ENCODE results near the gene ARAP2.

The ARAP2 gene

DNA sequence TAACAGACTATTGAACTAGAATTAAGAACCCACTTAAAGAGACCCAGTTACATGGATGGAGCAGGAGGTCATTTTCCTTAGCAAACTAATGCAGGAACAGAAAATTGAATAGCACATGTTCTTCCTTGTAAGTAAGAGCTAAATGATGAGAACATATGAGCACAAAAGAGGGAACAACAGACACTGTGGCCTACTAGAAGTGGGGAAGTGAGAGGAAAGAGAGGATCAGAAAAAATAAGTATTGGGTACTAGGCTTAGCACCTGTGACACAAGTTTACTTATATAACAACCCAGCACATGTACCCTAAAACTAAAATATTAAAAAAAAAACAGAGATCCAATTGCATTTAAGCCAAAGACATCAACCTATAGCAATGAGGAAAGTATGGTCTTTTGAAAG, 26.2 kb downstream of the ARAP2 start:
- DNase-seq, result no peak

DNA sequence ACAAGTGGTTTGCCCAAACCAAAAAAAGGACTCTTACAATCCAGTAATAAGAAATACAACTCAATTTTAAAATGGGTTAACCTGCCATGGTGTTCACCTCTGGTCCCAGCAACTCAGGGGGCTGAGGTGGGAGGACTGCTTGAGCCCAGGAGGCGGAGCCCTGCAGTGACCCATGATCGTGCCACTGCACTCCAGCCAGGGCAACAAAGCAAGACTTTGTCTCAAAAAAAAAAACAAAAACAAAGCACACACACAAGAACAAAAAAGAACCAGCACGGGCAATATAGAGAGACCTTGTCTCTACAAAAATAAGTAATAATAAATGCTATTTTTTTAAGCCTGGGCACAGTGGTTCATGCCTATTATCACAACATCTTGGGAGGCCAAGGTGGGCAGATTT, 28.7 kb downstream of the ARAP2 start:
- DNase-seq, result no peak

DNA sequence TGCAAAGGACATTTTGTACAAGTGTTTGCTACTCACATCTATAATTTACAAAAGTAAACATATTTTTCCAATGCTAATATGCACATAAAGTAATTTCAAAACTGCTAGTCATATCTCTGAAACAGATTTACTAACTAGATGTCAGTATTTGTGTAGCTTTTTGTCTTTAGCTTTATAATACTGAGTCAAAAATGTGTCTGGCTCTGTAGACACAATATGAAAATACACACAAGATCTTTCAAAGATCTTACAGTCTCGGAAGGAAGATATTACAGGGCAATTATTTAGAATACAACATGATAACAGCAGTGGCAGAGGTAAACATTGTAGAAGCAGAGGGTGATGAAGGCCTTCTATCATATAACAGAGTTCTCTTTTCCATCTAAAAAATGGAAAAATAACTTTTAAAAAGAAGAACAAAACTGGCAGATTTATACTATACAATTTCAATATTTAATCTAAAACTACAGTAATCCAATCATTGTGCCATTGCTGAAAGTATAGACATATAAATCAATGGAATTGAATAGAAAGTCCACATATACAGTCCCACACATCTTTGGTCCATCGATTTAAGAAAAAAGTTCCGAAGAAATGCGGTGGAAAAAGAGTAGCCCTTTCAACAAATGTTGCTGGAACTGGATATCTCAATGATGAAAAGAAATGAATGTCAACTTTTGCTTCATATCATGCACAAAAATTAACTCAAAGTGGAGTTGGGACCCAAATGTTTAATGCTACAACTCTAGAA, 29.4 kb downstream of the ARAP2 start:
- DNase-seq, result no peak

DNA sequence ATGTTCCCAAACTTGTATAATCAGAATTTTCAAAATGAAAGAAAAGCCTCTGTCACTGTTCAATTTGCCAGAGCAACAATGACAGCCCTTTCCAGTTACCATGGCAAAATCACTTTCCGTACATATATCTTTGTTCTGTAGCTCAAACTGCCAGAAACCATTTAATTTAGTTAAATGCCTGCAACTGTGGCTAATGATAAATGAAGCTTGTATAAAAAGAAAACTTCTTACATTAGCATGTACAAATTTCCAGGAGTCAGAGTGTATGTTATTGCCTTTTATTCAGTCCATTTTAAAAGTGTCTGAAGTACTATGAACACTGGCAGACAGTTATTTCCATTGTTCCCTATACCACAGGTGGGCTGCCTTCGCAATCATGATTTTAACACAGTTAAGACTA, 30.3 kb downstream of the ARAP2 start:
- DNase-seq, result no peak

DNA sequence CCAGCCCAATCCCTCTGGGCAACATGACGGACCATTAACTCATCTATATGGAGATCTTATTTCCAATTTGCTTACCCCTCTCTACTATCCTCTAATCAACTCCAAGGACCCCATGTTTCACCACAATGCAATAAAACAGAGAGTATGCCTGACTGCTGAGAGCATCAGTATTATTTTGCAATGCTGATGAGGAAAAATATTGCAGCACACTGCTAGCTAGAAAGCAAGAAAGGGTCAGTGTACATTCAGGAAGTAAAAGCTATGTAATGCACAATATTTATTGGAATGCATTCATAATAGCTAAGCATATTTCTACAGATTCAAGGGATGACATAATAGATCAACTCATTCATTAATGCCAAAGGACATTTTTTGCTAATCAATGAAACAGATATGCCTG, 33.2 kb downstream of the ARAP2 start:
- no peak for DNase-seq

DNA sequence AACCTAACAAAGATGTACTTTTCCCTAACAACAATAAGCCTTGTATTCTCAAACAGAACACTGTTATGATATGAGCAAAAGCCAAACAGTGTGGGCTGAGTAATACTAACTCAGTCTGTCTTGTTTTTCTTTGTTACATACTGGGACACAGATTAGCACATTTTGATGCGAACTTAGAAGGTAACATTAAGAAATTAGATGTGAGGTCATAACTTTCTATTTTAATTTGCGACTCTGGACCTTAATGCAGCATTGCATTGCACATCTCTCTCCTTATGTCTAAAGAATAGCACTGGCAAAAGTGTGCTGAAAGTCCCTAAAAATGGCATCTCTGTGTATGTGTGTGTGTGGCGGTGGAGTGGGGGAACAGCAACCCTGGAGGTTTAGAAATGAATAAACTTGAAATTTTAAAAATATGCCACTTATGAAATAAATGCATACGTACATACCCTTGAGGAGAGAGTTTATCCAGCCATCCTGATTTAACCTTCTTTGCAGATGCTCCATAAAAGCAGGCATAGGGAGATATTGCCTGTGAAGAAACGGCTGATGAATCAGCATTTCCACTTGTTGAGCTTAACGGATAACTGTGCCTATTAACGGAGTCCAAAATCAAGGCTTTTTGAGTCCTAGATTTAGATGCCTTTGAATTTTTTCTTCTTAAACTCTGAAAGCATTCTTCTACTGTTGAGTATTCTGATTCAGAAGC, 34.2 kb downstream of the ARAP2 start:
- no peak for DNase-seq

DNA sequence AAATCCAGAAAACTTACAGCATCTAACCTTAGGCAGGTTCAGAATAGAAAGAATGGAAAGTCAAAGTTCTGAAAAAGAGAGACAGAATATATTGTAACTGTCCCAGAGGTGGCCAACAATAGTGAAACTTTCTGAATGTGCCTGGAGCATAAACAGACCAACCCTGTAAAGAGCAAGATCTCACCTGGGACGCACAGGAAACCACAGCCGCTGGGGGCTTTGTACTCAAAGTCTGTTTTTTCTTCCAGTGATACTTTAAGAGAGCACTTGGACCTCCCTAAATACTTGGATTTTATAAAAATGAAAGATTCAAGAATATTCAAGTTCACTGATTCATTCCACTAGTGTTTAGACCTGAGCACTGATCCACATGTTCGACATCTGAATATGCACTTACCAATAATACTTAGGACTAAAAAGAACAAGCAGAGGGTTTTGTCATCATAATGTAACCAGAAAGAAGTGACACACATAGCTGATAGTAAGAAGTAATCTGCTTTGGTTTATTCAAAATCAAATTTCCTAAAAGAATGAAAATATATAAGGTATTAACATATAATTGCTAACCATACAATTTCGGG, 35.3 kb downstream of the ARAP2 start:
- DNase-seq, result no peak

DNA sequence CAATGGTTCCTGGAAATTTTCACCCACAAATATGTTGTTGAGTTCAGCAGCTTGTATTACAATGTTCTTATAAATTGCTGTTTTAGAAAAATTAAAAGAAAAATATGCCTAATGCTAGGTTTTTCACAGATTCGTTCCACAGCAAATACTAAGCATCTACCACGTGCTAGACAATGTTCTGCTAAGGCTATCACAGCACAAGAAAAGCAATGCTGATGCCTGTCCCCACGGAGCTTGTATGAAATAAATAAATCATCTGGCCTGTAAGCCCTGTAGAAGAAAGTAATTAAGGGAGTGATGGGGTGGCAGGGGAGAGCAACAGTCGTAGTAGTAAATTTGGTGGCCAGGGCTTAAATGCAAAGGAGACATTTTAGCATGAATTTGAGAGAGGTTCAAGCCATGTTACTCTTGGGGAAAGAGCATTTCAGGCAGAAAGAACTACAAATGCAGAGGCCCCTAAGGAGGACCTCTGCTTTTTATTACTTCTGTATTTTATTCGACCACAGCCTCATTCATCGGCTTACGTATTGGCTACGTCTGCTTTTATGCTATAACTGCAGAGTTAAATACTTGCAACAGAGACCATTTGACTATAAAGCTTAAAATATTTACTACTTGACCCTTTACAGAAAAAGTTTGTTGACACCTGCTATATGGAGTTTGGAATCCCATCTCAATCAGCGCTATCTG, 36.3 kb downstream of the ARAP2 start:
- no peak for DNase-seq

DNA sequence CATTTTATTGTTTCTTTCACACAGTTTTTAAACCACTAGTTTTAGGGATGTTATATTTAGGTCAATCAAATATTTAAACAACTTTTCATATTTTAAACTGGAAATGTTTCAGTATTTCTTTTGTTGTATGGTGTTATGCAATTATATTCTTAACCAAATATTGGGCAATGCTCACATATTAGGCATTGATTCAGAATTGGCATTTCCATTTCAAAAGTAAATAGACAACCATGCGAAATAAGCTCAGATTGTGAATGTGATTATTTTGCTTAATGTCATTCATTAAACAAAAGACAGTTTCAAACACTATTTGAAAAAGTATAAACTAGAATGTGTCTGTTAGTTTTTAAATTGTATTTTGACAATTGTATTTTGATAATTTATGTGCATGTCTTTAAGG, 36.9 kb downstream of the ARAP2 start:
- no peak for DNase-seq

DNA sequence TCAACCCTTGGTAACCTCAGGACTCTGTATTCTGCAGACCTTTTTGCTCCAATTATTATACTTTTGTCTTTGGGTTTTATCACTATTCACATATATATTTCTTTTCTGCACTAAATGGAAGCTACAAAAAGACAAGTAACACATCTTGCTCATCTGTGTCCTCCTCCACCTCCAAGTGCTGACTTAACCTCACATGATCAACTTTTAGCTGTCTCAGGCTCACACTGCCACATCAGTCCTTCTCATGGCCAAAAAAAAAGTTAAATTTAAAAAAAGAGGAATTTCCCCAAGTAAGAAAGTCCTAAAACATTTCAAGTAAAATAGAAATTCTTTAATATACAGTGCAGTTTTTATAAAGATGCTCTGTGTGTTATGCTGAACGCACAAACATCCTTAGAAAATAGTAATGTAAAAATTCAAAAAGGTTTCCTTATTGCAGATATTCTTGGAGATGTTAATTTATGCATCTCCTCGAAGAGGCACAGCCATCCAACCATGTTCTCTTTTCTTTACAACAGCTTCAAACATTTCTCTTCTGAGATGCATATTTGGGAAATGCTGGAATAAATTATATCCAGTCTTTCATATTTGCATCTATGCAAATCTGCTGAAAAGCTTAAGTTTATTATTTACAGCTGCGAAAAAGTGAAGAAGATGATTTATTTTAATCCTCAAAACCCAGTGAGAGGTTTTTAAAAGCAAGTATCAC, 37.6 kb downstream of the ARAP2 start:
- DNase-seq, result no peak

DNA sequence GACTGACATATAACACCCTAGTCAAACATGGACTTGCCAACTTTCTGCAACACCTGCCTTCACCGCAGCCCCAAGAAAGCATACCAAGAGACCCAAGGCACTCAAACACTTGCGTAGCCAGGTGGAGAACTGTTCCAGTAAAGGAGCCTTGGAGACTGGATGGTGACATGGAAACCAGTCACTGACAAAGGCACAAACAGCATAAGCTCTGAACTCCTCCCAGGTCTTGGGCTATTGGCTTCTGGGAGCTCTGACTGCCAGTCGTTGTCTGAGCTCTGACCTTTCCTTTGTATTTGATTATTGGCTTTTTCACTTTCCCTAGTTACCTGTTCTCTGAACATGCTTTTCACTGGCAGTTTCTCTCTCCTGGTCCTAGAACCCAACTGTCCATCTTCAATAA, 38.3 kb downstream of the ARAP2 start:
- no peak for DNase-seq

DNA sequence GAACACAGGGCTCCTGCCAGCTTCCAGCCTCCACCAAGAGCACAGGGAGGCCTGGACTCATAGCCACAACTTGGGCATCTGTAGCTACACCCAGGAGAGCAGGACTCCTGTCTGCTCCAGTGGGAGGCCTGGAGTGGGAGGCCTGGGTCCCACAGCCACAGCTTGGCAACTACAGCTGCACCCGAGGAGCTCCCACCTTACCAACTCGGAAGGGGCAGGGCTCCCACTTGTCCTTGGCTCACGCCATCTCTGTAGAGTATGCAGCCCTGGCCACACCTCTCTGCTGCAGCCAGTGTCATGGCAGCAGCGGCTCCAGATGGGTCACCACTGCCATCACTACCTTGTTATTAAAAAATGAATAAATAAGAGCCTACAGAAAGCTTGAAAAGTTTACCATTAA, 45.5 kb downstream of the ARAP2 start:
- no peak for DNase-seq

DNA sequence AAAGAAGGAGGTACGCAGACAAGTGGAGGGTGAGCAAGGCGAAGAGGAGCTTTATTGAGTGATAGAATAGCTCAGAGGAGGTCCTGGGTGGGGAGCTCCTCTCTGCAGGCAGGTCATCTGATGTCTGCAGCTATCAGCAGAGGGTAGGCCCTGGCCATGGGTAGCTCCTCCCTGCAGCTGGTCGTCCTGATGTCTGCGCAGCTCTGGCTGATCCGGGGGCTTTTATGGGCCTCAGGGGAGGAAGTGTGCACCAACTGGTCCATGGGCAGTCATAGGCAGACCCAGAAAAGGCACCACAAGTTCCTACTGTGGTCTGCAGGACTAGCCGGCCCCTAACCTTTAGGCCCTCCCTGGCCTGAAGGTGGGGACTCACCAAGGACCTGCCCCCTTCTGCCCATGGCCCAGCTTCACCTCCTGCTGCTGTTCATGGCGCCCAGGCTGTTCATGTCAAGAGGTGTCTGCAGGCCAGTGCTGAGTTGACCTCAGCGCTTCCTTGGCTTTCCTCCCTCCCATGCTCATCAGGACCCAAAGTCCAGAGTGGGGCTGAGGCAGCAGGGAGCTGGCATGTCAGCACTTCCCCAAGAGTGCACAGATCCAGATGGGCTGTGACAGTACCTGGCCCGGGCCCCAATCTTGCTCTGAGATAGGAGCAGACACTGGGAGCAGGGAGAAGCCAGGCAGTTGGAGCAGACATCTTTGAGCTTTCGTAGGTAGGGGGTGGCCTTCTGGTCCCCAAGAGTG, 46.1 kb downstream of the ARAP2 start:
- DNase-seq, result no peak

DNA sequence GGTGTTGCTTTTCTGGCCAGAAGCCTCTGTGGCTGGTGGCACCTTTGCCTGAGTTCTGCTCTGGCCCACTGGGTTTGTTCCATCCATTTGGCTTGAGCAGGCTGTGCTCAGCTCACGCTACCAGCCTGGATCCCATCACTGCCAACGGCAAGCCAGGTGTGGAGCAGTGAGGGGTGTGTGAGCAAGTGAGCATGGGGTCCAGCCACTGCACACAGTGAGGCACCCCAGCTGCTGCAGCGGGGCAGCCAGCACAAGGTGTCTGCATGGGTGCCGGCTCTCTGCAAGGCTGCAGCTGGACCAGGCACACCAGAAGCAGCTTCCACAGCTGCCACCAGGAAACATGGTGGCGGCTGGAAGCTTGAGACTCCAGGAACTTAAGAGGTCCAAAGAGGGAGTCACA, 46.8 kb downstream of the ARAP2 start:
- no peak for DNase-seq

DNA sequence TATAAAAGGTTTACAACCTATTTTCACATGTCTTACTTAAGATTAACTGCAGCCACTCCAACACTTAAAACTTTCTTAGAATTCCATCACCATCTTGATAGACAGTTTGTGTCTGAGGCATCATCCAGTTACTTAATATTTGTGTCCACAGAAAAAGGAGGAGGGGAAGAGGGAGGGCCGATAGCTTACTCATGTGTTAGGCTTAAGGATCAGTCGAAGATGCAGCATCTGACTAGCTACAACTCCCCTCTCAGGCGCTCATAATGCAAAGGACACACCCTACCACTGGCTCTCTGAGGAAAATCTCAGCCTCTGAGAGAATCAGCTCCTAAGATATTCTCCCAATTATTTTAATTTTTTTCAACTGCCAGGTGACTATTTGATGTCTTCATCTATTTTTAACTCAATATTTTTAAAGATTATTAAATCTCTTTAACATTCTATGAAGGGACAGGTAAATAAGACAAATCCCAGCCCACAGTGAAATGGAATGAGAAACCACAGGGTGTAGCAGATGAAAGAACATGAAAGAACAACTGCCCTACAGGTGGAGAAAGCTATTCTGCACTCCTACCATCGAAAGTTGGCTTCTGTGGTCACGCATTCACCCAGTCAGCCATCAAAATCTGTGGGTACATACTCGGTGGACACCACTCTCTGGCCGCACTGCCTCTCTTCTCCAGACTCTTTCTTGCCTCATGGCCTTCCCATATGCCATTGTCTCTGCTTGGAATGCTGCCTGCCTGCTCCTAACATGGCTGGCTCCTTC, 48.0 kb downstream of the ARAP2 start:
- no peak for DNase-seq

DNA sequence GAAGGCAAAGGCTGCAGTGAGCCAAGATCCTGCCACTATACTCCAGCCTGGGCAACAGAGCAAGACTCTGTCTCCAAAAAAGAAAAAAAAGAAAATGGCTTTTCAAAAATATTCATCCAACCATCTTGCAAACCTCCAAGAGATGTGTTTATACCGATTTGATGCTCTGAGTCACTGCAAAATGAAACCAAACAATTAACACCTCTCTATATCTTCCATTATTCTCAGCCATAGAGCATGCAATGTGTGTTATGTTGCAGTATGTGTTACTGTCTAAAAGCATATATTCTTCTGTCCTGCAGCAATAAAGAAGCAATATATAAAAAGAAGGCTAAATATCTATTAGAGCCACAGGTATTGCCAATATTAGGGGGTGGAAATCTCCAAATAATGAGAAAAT, 51.4 kb downstream of the ARAP2 start:
- DNase-seq, result no peak

DNA sequence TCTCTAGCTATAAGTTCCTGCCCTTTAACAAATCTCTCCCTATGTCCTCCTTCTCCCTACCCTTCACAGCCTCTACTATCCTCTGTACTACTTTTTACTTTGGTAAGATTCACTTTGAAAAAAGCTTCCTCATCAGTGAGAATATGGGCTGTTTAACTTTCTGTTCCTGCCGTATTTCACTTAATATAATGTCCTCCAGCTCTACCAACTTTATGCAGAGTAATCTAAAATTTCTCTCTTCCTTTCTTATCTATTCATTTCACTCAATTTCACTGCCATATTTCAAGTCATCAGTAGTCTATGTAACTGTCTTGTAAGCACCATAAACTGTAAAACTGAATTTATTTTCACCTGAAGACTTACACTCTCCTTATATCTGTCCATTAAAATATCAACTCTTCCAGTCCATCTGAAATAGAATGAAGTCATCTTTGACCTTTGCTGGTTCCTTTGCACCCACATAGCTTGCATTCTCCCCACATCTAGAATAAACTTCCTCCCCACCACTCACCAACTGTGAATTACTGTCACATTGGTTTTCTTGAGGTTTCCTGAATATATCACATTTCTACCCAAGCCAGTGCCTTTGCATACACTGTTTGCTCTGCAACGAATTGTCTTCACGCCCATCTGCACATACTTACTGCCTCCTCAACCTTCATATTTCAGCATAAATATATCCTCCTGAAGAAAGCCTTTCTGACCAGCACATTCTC, 54.6 kb downstream of the ARAP2 start:
- no peak for DNase-seq

DNA sequence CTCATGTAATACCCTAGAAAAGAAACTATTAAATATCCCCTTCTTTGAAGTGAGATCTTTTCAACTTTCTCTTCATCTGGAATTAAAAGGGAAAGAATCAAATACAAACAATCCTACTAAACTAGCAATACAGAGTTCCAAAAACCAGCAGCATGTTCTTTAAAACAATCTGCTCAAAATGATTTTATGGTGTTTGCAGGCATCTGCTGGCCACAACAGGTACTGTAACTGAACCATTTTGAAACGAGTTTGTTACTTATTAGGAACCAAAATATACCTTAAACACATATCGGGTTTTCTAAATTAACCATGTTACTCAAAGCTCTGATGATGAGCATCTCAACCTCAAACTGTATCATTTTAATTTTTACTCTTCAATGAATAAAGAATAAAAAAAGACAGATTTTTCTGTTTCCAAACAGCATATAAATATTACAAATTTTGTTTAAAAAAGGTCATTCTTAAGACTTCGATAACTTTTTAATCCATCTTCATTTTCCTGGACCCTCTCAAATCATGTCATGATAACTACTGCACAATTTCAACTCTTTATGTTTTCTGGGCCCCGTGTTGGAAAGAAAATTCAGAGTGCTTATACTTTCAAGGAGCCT, 56.5 kb downstream of the ARAP2 start:
- DNase-seq, result no peak

DNA sequence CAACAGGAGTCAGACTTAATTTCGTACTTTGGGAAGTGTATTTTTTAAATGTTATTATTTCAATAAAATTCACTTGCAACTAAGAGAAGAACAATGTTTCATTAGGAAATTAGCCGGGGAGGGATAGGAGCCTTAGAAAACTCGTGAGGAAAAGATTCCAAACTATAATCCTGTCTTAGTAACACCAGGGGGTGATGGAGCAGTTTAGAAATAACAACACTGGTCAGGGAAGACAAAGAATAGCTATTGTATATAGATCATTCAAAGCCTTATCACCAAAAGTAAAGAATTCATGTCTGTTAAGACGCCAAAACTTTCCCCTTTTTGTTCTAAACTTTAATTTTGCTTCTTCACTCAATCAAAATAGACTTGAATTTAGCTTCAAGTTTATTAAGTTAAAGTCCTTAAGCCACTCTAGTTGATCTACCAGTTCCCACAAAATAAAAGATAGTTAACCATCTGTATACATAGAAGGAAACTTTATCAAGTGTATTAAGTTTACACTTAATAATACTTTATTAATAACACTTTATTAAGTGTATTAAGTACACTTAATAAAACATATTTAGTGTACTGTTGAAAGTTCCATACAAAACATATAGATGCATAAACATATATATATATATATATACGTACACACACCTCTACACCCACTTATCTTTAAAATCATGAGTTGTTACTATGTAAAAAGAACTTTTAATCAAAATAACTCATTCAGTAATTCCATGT, 60.5 kb downstream of the ARAP2 start:
- no peak for DNase-seq

DNA sequence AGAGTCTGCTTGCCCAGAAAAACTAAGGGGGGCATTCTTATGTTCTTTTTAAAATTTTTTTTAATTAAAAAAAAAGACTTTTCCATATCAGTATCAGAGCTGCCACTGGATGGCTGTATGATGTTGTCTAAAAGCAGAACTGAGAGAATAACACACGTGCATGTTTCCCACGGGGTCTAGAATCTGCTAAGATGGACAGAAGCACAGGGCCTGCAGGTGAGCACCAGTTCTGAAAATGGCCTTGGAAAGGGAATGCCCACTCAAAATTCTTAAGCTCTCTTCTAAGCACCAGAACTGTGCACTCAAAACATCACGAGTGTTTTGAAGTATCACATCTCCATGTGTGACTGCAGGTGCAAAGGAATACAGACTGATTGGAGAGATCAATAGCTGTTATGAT, 61.1 kb downstream of the ARAP2 start:
- DNase-seq, result no peak

Measured in right hindlimb (tissue), 1 donor.